CD4-positive, alpha-beta T cell (primary cell): Measurements from ENCODE around the gene CRYBB3. TPM values are rescaled to one million over a fixed set of nuclear protein-coding genes. Genes with fewer than 3 reads are reported as not detected.

Source experiments
- ATAC-seq: fragments of 200-7000 bp; cut with Tn5 transposase; one replicate; pipeline ENCODE4 v1.10.0; 2022; ENCODE audit warnings: mild to moderate bottlenecking; ENCODE audit not compliant: poor library complexity
- CTCF ChIA-PET: fragments of 350-600 bp; sonication (Branson Sonifier 250); formaldehyde crosslinking; loops from one replicate; lab custom pipeline; 2021; ENCODE audit warnings: antibody characterized with exemption, inconsistent platforms; lab: Charles Lee
- POLR2A ChIA-PET: fragments of 350-600 bp; sonication (Branson Sonifier 250); formaldehyde crosslinking; loops from one replicate; lab custom pipeline; 2021; ENCODE audit warnings: antibody characterized with exemption, inconsistent platforms; lab: Charles Lee
- DNase-seq, 14 experiments: peaks; one replicate each; pipeline ENCODE4 v3.0.0-alpha.2; 2013 to 2020; ENCODE audit warnings: mixed read lengths in 2 of 14
- H3K27ac ChIP-seq, 2 donors: one replicate each; pipeline versions ENCODE4 v1.5.1 to v1.7.0; 2013; ENCODE audit warnings: low read length in 2 of 2, low read depth in 1 of 2, mild to moderate bottlenecking in 1 of 2
- H3K27me3 ChIP-seq, 2 experiments: 1 replicate in 1 of 2; 2 replicates in 1 of 2; pipeline versions ENCODE4 v1.6.1 to v1.7.0; 2013; ENCODE audit warnings: low read length in 2 of 2, control low read depth in 1 of 2, mild to moderate bottlenecking in 1 of 2, moderate library complexity in 1 of 2; ENCODE audit not compliant: insufficient read depth in 2 of 2, control insufficient read depth in 1 of 2
- H3K36me3 ChIP-seq: one replicate; pipeline ENCODE4 v1.6.1; 2013; ENCODE audit warnings: low read length, control low read depth; ENCODE audit not compliant: insufficient read depth
- H3K4me1 ChIP-seq: one replicate; pipeline ENCODE4 v1.6.1; 2013; ENCODE audit warnings: low read length, control low read depth; ENCODE audit not compliant: insufficient read depth
- H3K4me3 ChIP-seq: one replicate; pipeline ENCODE4 v1.5.1; 2013; ENCODE audit warnings: mild to moderate bottlenecking, low read length, moderate library complexity
- H3K9me3 ChIP-seq, 2 experiments: 1 replicate in 1 of 2; 2 replicates in 1 of 2; pipeline versions ENCODE4 v1.6.1 to v1.7.0; 2013; ENCODE audit warnings: low read length in 2 of 2, mild to moderate bottlenecking in 2 of 2, control low read depth in 1 of 2, moderate library complexity in 1 of 2; ENCODE audit not compliant: control insufficient read depth in 1 of 2, insufficient read depth in 1 of 2
- H3K27ac Mint-ChIP-seq: one replicate; pipeline ENCODE4 v1.8.0; 2020; ENCODE audit warnings: mixed read lengths
- H3K27me3 Mint-ChIP-seq: one replicate; pipeline ENCODE4 v1.8.0; 2021; ENCODE audit warnings: mixed read lengths
- H3K36me3 Mint-ChIP-seq: one replicate; pipeline ENCODE4 v1.8.0; 2021; ENCODE audit warnings: low read depth, mixed read lengths
- H3K4me1 Mint-ChIP-seq: one replicate; pipeline ENCODE4 v1.8.0; 2021; ENCODE audit warnings: low read depth, mixed read lengths
- H3K4me3 Mint-ChIP-seq: one replicate; pipeline ENCODE4 v1.8.0; 2020; ENCODE audit warnings: mild to moderate bottlenecking, mixed read lengths
- H3K9me3 Mint-ChIP-seq: one replicate; pipeline ENCODE4 v1.8.0; 2020; ENCODE audit warnings: mixed read lengths
- intact Hi-C, 2 experiments: fragments of 100-400 bp; cut with DNase I in 1 of 2; cut with micrococcal nuclease in 1 of 2; formaldehyde crosslinking; loops; one replicate each; pipeline versions ENCODE4 v1.15.1 to v1.9.0; 2023 to 2025; cut with DNase I, micrococcal nuclease
- total RNA-seq, 174 experiments: library from RNA in 2 of 174; stranded (reverse) in 2 of 174; gene quantifications; one replicate each; pipeline ENCODE4 v1.2.3 and lab custom pipeline; 2021 to 2026
- TF ChIP-seq, protein P1 (sequence below): fragments of 200-600 bp; IDR thresholded peaks from one replicate; pipeline ENCODE4 v1.8.0; 2022; ENCODE audit warnings: antibody characterized with exemption, mild to moderate bottlenecking

CRYBB3 gene
- total RNA-seq, 2 experiments from 2014 or later, result not detected

DNA sequence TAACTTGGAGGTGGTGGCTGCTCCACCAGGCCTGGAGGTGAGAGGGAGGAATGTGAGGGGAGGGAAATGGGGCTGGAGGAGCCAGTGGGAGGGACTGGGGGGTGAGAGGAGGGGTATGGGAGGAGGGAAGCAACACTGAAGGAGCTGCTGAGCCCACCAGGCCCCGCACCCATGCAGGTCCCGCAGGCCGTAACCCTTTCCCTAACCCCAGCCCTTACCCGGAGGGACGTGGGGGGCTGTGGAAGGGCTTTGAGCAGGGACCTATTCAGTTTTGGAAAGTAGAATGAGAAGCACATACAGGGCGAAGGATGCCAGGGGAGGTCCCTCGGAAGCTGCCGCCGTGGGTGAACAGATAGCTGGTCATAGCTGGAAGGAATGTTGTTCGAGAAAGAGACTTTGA is 33.9 kb upstream of the CRYBB3 start:
- H3K27me3 Mint-ChIP-seq, result no peaks in the 10 kb centered on the region
- ChIA-PET CTCF (no interaction called here), POLR2A (no interaction called here)
- Histone ChIP-seq H3K27me3 (no peaks in the 10 kb centered on the region), H3K4me3 (no peak overlapping the region), H3K36me3 (no peaks in the 10 kb centered on the region), H3K9me3 (no peaks in the 10 kb centered on the region), H3K27ac (no peak overlapping the region), H3K4me1 (no peaks in the 10 kb centered on the region)
- no peak for ATAC-seq
- peaks cover 4% of the 10 kb centered on the region for H3K36me3 Mint-ChIP-seq
- H3K4me3 Mint-ChIP-seq, result no peak overlapping the region
- no peaks in the 10 kb centered on the region for H3K4me1 Mint-ChIP-seq
- no peak for DNase-seq
- intact Hi-C loops, result loop anchor here in 1 of 2 experiments (10.0 kb wide), 1 partner anchor 51 kb away; no protein-coding TSS in a partner anchor
- TF ChIP-seq, protein P1, sequence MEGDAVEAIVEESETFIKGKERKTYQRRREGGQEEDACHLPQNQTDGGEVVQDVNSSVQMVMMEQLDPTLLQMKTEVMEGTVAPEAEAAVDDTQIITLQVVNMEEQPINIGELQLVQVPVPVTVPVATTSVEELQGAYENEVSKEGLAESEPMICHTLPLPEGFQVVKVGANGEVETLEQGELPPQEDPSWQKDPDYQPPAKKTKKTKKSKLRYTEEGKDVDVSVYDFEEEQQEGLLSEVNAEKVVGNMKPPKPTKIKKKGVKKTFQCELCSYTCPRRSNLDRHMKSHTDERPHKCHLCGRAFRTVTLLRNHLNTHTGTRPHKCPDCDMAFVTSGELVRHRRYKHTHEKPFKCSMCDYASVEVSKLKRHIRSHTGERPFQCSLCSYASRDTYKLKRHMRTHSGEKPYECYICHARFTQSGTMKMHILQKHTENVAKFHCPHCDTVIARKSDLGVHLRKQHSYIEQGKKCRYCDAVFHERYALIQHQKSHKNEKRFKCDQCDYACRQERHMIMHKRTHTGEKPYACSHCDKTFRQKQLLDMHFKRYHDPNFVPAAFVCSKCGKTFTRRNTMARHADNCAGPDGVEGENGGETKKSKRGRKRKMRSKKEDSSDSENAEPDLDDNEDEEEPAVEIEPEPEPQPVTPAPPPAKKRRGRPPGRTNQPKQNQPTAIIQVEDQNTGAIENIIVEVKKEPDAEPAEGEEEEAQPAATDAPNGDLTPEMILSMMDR, result no peak
- H3K9me3 Mint-ChIP-seq, result no peaks in the 10 kb centered on the region
- H3K27ac Mint-ChIP-seq, result no peak overlapping the region

DNA sequence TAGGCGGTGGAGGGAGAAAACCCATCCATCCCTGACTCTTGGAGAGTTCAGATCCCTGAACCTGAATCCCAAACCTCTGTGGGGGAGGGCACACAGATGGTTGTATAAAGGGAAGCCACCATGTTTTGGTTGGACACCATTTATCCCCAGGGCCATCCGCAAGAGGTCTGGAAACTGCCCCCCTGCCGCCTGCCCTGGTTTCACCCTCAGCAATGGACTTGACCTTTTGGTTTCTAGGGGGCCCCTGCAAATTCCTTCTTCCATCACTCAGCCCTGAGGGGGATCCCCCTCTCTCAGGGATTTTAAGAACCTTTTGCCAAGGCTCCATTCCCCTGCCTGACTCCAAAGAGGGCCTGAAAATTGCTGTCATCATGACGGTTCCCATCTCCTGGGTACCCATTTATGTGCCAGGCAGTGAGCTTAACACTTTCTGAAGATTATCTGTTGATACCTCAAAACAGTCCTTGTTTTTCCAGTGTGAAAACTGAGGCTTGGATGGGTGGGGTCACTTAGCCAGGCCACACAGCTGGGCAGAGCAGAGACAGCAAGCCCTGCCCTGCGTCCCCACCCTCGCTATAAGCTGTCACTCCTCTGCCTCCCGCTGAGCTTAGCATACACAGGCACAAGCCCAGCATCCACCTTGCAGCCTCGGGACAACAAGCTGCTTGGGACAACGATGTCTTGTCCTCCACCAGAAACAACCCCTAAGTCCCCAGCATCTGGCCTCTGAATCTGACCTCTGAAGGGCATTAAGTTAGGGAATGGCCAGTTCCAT is 33.2 kb upstream of the CRYBB3 start:
- no peaks in the 10 kb centered on the region for H3K36me3 ChIP-seq
- TF ChIP-seq, protein P1, result no peak
- Mint-ChIP-seq H3K4me3 (no peak overlapping the region), H3K36me3 (peaks cover 4% of the 10 kb centered on the region), H3K4me1 (no peaks in the 10 kb centered on the region), H3K27me3 (no peaks in the 10 kb centered on the region), H3K9me3 (no peaks in the 10 kb centered on the region), H3K27ac (no peak overlapping the region)
- no peaks in the 10 kb centered on the region for H3K9me3 ChIP-seq
- intact Hi-C loops, result loop anchor here in 1 of 2 experiments (10.0 kb wide), 1 partner anchor 52 kb away; no protein-coding TSS in a partner anchor
- no peak overlapping the region for H3K4me3 ChIP-seq
- no peaks in the 10 kb centered on the region for H3K4me1 ChIP-seq
- no peak overlapping the region for H3K27ac ChIP-seq
- no peak for ATAC-seq
- POLR2A ChIA-PET, result no interaction called here
- CTCF ChIA-PET, result no interaction called here
- no peaks in the 10 kb centered on the region for H3K27me3 ChIP-seq
- no peak for DNase-seq

DNA sequence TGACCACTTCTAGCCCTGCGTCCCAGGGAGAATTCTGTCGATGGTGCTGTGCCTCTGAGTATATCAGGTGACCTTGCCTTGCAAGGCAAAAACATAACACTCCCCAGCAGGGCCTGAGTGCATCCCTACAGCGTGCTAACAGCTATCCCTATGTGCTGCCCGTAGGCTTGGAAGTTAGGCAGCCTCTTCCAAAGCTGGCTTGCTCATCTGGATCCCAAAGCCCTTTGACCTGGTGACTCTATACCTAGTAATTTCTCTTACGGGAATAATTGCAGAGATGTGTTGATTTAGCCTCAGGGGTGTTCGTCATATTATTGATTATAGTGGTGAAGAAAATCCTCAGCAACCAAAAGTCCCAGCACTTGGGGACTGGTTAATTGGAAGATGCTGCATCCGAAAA is 32.6 kb upstream of the CRYBB3 start:
- H3K27ac Mint-ChIP-seq, result no peak overlapping the region
- Histone ChIP-seq H3K4me3 (no peak overlapping the region), H3K27ac (no peak overlapping the region), H3K4me1 (no peaks in the 10 kb centered on the region), H3K27me3 (no peaks in the 10 kb centered on the region), H3K36me3 (no peaks in the 10 kb centered on the region), H3K9me3 (no peaks in the 10 kb centered on the region)
- ATAC-seq (no peak), DNase-seq (no peak)
- TF ChIP-seq, protein P1, result no peak
- intact Hi-C loops, result loop anchor here in 1 of 2 experiments (10.0 kb wide), 1 partner anchor 52 kb away; no protein-coding TSS in a partner anchor
- H3K27me3 Mint-ChIP-seq, result no peaks in the 10 kb centered on the region
- no peak overlapping the region for H3K4me3 Mint-ChIP-seq
- no peaks in the 10 kb centered on the region for H3K4me1 Mint-ChIP-seq
- peaks cover 10% of the 10 kb centered on the region for H3K36me3 Mint-ChIP-seq
- ChIA-PET CTCF (no interaction called here), POLR2A (no interaction called here)
- H3K9me3 Mint-ChIP-seq, result no peaks in the 10 kb centered on the region
